Tongue (tissue), 2 donors: ENCODE measurements around the gene KAZN. TPM values are rescaled to one million over a fixed set of nuclear protein-coding genes. Genes with fewer than 3 reads are reported as not detected.

Experiments
- DNase-seq: peaks from one replicate; pipeline ENCODE4 v3.0.0-alpha.2; 2015
- total RNA-seq: library from RNA; depleted of rRNA; stranded (reverse); fragments of >200 nt; gene quantifications from one replicate; pipeline ENCODE4 v1.2.3, GENCODE V29; 2014

Gene KAZN
- total RNA-seq, 1 donor from 2014 or later = 12.3 TPM

DNA sequence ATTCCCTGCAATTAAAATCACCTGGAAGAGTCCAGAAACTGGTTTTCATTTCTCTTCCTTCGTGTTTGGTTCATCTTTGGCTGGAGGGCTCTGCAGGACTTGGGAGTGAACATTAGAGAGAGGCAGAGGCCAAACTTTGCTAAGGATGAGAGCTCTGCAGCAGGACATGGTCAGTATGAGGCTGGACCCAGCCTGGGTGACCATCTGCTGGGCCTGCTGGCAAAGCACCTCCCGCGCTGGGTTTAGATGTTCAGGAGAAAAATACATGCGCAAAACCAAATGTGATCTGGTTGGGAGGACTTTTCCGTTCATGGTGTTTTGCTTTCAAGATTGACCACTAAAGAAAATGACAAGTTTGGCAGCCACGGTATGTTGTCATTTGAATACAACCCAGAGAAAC is 15.9 kb downstream of the KAZN start:
- peak; percentile 22 for DNase-seq

DNA sequence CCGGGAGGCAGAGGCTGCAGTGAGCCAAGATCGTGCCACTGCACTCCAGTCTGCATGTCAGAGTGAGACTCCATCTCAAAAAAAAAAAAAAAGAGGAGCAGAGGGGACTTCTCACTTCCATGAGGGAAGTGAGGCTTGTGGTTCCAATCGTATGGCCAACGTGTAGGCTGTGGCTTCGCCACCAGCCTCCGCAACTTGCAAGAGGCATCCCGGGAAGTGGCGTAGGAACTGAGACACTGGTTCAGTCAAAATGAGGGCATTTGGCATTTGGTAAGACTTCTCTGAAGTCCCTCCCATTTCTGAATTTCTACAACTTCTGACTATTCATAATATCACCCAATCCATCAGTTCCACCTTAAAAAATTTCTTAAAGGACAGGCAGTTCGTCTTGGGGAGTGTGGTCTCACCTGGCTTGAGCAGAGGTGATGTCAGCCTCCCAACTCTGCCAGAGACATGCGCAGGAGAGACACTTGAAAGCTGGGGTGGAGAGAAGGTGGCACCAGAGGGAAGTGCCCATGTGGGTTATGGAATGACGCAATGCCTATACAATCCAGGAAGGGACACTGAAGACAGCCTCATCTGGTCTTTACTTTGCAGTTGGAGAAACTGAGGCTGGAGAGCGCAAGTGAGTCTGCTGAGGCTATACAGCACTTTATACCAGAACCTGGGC is 17.2 kb downstream of the KAZN start:
- DNase-seq = no peak

DNA sequence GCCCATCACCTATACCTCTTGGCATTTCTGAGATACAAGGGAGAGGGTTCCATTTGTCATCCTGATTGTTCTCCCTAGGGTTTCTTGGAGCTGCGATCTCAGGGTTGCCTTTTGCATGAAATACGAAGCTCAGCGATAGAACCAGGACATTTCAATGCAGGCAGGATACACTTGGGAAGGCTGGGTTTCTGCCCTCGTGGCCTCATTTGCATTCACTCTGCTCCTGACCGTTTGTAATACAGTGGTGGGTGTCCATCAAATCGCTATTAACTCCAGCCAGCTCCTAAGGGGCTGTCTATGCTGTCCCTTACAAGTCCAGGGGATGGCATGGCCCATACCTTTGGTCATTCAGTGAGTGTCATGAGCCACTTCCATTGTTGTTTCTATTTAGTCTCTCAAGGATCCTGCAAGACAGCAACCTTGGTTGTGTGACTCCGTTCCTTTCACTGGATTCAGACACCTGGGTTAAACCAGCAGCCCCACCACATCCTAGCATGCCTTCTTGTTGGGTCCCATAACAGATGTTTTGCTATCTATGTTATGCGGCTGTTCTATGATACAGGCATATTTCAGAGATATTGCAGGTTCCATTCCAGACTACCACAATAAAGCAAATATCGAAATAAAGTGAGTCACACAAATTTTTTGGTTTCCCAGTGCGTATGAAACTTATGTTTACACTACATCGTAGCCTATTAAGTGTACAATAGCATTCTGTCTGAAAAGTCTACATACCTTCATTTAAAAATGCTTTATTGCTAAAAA is 18.3 kb downstream of the KAZN start:
- DNase-seq = no peak

DNA sequence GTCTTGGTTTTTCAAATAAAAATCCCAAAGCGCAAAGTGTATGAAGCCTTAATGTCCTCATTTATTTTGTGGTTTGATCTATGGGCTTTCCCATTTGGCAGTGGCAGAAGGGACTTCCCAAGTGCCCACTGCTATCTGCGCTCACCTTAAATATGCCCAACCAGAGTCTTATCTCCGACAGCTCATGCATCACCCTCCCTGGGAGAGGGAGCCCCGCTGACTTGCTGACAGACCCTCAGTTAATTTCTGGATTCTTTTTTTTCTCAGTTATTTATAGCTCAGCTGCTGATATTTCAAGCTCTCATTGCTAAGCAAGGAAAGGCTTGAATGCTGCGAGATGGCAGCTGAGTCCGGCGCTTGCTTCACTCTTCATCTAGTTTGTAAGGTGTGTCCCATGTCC is 19.3 kb downstream of the KAZN start:
- DNase-seq = no peak

DNA sequence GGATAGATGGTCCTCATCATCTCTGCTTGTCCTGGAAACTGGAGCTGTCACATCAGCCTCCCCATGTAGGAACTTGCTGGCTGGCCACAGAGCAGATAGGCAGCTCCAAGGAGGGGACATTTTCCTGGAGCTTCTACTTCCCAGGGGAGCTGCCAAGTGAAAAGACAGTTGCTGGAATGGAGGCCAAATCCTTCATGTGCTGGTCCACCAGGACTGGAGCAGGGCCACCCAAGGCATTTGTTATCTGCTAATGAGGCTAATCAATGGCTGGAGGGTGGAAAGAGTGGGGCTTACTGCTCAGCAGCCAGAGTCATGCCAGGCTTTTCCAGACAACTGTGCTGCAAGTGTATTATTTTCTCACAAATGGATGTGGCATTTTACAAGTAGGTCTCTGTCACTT is 22.5 kb downstream of the KAZN start:
- DNase-seq = no peak

DNA sequence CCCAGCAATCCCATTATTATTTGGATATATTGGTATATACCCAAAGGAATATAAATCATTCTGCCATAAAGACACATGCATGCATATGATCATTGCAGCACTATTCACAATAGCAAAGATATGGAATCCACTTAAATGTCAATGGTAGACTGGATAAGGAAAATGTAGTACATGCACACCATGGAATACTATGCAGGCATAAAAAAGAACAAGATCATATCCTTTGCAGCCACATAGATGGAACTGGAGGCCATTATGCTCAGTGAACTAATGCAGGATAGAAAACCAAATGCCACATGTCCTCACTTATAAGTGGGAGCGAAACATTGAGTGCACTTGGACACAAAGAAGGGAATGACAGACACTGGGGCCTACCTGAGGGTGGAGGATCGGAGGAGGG is 24.6 kb downstream of the KAZN start:
- DNase-seq = no peak

DNA sequence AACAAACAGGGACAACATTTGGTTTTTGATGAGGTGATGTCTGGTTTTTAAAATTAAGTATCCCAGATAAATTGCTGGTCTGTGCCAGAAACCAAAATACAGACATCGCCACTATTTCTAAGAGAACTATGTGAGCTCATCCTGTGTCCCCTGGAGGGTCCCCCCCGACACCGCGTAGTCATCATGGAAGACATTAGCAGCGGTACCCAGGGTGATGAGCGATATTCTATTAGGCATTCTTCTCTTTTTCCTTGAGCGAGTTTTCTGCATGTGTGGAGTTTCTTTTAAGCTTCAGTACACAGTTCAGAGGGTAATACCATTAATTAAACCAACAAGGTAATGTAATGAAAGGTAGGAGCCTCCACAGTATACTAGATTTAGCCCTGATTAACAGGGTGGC is 26.5 kb downstream of the KAZN start:
- DNase-seq = no peak

DNA sequence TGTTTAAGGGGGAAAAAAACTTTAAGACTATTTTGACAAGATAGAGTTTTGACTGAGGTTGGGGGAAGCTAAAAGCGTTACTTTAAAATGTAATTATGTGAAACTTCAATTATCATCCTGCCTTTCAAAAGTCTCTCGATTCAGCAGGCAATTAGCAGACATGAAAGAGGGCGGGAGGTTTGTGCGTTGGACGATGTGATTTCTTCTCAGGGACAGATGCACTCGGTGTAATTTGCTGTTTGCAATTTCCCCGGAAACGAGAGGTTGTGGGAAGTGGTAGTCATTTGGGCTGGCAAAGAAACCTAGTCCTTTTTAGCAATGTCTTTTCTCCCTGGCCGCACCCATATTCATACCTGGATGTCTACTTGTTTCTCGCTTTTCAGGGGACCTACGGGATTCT is 27.1 kb downstream of the KAZN start:
- no peak for DNase-seq

DNA sequence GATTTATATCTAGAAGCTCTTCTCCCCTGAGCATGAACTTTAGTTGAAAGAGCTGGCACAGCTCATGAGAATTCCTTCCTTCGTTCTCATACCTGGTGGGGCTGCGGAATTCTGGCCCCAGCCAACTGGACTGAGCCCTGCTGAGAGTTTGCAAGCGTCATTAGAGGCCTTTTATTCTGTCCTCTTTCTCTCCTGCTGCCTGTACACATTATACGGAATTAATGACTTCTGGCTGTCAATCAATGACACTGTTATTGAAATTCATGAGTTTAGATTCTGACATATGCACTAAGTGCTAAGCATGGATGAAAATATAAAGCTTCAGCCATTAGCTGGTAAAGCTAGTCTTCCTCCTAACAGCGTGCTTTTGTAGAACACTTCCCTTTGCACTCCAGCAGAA is 27.5 kb downstream of the KAZN start:
- no peak for DNase-seq

DNA sequence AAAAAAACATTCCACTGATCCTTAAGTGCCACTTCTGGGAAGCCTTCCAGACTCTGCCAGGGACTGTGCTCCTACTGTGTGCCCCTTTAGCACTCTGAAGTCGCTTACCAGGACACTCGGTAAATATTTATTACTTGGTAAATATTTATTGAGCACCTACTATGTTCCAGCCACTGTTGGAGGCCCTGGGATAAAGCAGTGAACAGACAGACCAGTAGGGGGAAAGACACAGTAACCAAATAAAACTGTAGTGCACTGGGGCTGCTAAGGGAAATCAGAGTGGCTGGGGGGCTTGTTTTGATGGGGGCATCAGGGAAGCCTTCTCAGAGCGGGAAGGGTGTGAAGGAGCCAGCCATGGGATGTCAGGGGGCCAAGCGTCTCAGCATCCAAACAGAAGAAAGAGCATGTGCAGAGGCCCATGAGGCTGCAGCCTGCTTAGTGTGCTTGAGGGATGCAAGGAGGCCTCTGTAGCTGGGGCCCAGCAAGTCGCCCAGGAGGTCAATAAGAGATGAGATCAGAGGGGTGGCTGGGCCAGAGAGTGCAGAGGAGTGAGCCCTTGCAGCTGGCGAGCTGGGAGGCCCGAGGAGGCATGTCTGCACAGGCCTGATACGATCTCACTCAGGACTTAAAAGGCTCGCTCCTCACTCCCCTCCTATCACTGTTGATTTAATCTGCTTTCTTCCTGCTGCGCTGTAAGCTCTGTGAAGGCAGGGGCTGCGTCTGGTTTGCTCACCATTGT is 28.6 kb downstream of the KAZN start:
- peak; percentile 36 for DNase-seq

DNA sequence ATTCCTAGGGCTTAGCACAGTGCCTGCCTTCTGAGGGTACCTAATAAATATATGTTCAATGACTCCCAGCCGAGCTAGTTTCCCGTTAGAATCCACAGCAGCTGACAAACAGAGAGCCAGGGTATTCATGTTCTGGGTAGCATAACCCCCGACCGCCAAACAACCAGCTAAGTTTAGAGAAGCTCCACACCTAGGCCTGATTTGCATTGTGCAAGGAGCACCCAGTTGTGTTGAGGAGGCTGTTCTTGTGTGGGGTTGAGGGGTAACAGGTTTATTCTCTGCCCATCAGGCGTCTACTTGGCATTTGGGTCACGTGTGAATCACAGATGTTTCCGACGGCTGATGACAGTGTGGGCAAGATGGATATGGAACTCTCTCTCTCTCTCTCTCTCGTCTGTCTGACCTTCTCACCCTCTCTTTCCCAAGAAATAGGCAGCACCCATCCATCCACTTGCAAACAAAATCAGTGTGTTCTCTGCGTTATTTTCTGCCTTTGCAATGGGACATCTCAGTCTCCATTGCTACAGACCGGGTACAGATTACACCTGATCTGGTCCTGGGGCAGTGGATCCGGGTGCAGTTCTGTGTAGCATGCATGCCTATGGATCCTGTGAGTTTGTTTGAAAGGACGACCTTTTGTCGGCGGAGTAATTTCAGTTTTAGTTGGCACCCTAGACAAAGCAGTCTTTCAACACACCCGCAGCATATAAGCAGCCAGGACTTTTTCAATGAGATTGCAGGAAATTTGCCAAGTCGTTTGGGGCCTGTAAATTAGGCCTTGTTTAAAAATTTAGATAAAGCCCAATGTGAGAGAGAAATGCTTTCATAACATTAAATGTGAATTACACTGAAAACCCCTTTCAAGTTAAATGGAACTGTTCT is 29.4 kb downstream of the KAZN start:
- DNase-seq = peak; percentile 51

DNA sequence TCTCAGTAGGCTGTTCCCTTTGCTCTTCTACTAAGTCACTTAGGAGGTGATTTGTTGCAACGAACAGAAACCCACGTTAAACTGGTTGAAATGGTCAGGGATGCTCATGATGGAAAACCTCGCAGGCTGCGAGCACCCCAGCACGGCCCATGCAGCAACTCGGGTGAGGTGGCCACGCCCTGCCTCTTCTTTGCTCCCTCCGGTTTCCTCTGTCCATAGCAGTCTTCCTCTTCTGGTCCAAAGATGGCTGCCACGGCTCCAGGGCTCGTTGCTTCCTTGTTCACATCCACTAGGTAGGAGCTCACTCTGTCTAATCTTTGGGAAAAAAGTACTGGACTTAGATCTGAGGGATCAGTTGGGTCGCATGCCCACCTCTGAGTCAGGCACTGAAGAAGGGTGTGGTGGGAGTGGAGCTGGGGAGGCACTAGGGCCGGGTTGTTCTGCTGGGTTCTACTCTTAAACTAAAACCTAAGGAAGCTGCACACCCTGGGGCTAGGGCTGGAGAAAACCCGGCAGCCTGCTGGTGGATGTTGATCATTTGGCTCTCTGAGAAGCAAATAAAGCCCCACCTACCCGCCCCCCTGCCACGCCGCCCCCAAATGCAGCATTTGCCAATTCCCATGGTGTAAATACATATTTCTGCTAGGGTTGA is 31.0 kb downstream of the KAZN start:
- no peak for DNase-seq

DNA sequence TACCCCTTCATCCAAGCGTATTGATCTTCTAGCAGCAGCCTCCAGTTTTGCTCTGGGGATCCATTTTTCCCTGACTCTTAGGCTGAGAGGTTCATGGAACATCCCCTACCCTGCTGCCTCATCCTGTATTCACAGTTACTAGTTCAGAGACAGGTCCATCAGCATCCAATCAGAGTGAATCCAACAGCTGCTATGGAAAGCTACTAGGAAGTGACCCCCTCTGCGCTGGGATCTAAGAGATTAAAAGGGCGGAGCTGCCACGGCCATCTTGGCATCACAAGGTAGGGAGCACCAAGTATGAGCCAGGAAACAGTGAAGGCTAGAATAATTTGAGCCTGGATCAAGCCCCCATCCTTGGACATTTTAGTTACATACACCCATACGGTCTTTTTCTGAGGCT is 32.5 kb downstream of the KAZN start:
- DNase-seq = no peak

DNA sequence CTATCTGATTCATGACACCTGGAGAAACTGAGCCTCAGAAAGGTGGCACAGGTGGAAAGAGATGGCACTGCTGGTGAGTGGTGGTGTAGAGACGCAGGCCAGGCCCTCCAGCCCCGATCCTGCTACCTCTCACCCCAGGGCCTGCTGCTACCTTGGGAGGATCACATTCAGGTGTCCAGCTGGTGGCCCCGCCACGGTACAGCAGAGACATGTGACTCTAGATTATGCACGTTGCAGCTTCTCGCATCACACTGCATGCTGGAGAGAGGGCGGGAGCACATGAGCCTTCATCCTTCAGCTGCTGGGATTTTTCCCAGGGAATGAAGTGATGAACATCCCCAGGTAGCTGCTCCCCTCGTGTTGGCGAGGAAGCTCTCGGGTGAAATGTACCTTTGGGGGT is 32.9 kb downstream of the KAZN start:
- no peak for DNase-seq

DNA sequence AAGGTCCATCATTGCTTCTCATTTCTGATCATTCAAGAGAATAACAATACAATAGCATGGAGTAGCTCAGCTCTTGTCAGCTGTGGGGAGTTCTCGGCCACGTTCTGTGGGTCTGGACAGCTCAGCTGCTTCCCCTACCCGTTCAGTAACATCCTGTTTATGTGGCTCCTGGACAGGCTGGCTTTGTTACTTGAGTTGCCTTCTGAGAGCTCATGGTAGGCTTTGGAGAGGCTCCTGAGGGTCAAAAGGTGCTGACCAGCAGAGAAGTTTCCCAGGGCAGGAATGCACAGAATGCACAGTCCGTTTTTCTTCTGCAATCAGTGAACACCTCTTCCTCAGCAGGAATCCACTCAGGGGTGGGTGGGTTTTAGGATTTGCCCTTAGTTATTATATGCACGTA is 36.0 kb downstream of the KAZN start:
- DNase-seq = no peak

DNA sequence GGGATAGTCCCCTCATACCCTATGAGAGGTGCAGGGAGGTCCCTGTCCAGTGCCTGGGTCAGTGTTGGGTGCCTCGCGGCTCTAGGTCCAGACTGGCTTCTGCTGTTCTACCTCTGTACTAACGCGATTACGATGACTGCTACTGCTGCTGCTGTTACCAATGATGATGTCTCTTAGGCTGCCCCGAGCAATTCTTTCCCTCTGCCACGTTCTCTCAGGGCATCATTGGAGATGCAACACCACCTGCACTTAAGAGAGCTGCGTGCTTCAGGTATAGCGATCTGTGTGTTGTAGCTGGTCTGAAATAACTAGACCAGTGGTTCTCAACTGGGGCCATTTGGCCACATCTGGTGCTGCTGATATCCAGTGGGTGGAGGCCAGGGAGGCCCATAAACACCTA is 36.9 kb downstream of the KAZN start:
- DNase-seq = no peak

DNA sequence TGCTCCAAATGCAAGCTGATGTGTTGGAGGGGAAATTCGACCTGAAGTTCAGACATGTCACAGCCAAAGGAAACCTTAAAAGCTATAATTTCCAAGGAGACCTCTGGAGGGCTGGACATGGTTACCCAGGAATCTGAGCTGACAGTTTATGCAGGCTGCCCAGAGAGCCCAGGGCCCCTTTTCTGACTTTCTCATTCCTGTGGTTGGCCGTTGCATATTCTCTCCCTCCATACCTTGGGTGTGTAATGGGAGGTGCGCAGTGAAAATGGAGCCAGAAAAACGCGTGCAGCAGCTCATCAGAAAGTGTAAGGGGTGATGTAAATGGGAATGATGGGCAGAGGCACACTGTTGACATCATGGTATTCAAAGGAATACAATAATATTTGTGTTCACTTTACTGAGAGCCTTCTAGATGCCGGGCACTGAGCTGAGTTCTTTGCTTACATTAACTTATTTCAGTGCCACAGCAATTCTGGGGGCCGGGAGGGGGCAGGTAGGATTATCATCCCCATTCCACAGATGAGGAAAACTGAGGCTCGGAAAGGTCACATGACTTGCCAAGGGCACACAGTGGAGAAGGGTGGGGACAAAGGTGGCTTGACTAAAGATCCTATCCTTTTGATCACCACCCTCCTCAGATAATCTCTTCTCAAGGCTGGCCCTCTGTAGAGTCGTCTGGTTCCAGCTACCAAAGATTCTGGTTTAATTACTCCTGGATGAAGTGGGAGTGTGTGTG is 38.6 kb downstream of the KAZN start:
- no peak for DNase-seq

DNA sequence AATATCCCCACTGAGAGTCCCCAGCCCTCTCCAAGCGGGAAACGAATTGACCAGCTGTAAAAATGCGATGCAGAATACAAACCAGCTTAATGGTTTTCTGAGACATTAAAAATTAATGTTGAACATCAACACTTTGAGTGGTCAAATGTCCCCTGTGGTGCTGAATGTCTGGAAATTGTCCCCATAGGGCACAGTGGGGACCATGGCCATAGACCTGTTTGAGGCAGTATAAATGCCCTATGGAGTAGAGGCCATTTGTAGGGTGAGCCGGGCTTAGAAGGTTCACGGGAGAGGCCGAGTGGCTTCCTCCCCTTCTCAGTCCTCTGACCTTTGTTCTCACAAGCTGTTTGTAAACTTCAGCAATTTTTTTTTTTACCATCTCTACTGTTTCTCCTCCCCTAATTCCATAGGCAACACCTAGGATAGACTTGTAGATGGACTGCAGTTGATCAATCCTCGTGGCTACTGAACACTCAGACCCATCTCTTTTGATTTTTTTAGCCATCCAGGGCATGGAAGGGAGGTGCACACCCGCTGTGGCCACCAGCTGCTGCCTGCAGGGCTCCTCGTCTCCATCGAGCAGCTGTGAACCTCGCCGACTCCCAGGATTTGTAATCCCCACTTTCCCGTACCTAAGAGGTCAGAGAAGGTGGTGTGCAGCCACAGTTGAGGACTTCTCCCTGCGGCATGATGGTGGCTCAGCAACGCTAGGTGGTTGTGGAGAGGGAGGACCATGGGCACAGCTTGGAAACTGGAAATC is 41.0 kb downstream of the KAZN start:
- no peak for DNase-seq

DNA sequence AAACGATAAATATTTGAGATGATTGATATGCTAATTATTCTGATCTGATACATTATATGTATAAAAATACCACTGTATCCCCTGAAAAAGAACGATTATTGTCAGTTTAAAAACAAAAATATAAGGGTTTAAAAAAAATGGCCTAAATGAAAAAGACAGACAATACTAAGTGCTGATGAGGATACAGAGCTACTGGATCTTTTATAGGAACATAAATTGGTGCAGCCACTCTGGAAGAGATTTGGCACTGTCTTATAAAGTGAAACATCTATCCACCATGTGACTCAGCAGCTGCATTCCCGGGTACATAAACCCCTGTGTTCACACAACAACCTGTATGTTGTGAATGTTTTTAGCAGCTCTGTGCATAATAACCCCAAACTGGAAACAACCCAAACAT is 44.2 kb downstream of the KAZN start:
- DNase-seq = no peak

DNA sequence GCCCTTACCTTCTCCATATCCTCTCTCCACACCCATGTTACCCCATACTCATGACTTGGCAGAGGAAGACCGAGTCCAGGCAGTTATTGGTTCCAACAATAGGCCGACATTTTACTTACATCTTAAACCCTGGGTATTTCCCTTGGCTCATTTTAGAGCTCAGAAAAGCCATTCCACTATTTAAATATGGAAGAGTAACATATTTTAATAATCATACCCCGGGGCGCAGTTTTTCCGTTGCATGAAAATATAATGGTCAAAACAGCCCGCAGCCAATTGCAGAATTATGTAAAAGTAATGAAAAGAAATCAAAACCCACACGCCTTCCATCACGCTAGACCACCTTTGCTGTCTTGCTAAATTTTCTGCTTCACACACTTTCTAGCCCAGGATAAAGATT is 48.5 kb downstream of the KAZN start:
- no peak for DNase-seq
